ENCODE results near the gene CTNNBL1.

CTNNBL1 gene

DNA sequence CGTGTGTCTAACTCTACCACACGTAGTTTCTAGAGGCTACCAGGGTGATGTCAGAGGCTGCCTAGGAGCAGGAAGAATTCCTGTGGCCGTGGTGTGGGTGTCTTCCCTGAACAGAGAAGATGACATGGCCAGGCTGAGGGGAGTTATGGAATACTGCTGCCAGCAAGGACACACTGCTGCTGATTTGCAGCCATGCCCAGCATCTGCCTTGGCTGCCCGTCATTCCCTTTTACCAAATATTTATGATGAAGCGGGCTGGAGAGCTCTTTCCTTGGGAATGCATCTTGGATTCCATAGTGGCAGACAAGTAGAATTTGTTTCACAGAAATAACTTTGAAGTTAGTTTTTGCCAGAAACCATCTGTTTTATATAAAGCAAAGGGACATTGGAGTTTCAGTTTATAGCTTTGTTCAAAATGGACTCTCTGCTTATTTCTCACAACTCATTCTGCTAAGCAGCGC, 128.3 kb downstream of the CTNNBL1 start:
- DNase-seq = no peak

DNA sequence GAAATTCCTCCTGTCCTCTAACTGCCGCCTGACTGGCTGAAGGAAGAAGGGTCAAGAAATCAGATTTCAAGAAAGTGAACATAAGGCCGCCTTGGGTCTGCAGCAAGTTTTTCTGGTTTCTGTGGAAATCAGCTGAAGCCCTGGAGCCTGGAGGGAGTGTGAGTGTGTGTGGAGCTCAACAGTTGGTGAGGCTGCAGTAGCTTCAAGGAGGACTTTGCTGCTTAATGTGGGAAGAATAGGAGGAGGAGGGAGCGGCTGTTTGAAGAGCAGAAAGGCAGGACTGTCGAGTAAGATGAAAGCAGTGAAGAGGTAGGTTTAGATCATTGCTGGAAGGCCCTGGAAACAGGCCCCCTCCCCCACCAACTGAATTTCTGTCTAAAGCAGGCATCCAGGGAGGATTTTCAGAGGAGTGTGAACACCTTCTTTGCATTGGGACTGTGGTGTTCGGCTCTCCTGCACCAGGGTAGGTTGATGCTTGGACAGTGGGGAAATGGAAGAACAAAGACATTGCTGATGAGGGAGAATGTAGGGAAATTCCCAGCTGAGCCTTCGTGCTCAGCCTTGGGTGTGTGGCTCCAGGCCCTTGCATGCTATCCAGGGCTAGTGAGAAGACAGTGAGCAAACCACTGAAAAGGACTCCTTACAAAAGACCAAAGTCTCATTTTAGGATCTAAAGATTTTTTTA, 129.6 kb downstream of the CTNNBL1 start:
- DNase-seq = peak; percentile 38 to 61

GRCh38 chr20:37827605-37828004, 133.8 kb downstream of the CTNNBL1 start:
- no peak for DNase-seq

DNA sequence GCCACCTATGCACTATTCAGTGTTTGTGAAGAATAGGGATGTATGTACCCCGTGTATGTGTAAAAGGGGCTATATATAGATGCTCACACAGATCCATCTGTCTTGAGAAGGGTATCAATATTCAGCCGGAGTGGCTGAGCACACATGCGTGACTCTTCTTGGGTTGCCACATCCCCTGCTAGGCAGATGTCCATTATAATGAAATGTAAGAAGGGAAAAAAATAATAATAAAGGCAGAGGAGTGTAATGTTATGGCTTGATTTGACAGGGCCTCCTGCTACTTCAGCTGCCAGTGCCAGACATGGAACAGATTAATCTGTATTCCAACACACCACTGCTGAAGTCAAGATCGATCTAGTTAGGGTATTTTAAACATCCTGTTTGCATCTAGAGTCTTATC, 134.9 kb downstream of the CTNNBL1 start:
- DNase-seq = peak in 1 of 2 experiments; percentile 17

GRCh38 chr20:37829128-37829527, 135.3 kb downstream of the CTNNBL1 start:
- DNase-seq = no peak

DNA sequence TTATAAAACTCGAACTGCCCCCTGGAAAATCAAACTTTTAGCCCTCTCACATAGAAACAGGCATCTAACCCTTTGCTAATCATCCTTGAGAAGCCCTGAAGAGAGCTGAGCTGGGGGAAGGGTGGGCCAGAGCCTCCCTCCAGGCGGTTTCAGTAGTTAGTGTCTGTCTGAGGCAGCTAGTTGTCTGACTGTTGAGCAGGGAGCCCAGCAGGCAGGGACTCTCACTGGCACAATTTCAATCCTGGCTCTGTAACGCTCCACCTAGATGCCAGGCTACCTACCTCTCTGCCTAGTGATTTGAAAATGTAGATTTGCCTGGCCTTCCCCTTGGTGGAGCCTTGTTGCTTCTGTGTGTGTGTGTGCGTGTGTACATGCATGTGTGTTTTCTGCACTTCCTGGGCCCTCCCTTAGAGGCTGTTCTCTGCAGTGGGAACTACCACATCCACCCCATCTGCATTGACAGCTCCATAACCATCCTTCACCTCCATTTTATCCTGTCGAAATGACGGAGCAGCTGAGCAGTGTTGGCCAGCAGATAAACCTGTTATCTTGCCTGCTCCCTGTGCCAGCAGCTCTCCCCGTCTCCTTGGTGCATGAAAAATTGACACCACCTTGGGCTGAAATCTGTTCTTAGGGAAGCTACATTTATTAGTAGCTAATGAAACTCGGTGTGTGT, 139.5 kb downstream of the CTNNBL1 start:
- DNase-seq = no peak

DNA sequence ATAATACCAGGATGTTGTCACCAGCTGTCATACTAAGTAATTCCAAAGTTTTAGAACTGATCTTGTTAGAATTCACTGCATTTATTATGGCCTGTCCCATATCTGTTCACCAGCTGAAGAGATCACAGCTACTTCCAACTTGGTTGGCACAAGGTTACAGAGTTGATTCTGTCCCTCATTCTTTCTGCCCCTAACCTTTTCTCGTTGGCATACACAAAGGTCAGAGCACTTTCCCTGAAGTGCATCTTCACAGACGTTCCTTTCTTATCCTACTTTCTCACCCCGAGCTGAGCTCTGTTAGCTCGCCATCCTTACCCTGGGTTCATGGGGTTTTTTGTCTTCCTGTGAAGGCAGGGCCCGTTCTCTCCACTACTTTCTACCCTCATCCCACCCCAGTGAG, 143.1 kb downstream of the CTNNBL1 start:
- DNase-seq = no peak

GRCh38 chr20:37837924-37838323, 144.1 kb downstream of the CTNNBL1 start:
- no peak for DNase-seq

- no peak for DNase-seq
Observed at GRCh38 chr20:37838769-37839431, 145.1 kb downstream of the CTNNBL1 start.

DNA sequence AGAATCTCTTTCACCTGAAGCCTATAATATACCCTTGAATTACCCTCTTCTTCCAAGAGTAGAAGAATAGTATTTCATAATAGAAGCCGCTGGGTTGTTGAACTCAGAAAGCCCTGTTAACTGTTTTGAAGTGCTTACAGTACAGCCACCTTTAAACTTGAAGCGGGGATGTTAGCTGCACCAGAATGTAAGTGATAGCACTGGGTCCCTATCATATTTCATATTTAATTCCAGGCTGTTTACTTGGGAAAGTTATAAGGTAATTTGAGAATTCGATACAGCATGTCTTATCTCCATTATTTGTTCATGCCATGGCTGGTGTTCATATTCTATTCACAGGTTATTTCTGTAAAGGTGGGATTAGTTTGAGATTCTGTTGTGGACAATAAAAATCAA, 145.6 kb downstream of the CTNNBL1 start:
- peak in 1 of 2 experiments; percentile 80 for DNase-seq

- no peak for DNase-seq
Observed at GRCh38 chr20:37839955-37840354, 146.1 kb downstream of the CTNNBL1 start.

DNA sequence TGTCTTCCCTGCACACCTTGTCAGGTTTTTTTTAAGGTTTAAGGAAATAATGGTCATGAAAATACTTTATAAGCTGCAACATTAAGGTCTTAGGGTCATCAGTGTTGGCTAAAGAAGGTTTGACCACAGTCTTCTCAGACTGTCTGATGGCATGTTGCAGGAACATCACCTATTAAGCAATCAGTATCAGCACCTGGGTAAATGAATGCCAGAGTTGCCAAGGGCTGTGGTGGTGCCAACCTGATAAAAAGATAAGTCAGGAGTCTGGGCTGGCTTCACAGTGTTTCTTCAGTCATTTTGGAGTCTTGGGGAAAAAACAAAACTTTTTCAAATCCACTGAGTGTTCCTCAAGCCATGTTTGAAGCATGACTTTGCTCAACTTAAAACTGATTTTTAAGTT, 147.6 kb downstream of the CTNNBL1 start:
- no peak for DNase-seq

DNA sequence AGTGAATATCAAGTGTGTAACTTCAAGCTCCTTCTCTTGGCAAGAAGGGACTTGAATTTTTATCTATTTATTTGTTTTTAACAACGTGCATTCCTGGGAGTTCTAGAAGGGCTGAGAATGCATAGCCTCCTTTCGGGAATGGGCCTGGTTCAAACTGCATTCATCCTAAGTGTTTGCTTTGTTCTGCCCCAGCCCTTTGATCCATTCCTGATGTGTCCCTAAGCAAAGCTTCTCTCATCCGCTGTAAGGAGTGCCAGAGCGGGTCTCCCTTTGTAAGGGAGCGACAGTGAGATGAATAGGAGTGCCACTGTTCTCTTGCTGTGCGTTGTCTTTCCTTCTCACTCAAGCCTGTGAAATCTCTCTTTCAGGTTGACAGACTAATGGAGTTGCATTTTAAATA, 148.1 kb downstream of the CTNNBL1 start:
- no peak for DNase-seq

DNA sequence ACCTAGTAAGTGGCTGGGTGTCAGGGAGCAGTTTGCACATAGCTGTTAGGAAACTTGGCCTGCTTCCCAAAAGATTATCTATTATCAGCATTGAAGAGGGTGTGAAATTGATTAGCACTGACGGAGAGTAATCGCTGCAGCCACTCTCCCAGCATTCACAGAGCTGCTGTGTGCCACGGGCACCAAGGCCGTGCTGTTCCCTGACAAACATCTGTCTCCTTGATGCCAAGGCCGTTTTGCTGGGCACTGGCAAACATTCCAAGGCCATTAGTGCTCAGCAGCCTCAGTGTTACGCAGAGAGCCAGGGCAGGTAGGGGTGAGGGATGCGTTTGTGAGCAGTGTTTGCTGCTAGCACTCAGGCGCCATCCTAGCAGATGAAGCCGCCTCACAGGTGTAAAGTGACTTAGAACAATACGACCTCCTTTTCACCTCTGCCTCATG, 151.4 kb downstream of the CTNNBL1 start:
- no peak for DNase-seq

GRCh38 chr20:37845878-37846277, 152.0 kb downstream of the CTNNBL1 start:
- no peak for DNase-seq

- no peak for DNase-seq
Observed at GRCh38 chr20:37846573-37846972, 152.7 kb downstream of the CTNNBL1 start.

DNA sequence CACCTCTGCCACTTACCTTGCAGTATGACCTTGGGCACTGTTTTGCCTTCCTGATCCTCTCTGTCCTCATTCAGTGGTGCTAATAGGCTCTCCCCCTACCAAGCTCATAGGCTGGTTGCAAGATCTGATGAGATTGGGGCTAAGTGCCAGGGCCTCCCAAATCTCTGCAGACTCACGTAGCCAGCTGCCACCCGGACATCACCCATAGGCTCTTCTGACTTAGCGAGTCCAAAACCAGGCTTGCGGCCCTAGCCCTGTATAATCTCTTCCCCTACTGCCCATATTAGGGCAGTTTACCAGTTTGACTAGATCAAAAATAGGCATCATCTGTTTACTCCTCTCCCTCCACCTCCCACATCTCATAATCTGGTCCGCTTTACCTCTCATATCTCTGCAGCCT, 154.9 kb downstream of the CTNNBL1 start:
- no peak for DNase-seq

DNA sequence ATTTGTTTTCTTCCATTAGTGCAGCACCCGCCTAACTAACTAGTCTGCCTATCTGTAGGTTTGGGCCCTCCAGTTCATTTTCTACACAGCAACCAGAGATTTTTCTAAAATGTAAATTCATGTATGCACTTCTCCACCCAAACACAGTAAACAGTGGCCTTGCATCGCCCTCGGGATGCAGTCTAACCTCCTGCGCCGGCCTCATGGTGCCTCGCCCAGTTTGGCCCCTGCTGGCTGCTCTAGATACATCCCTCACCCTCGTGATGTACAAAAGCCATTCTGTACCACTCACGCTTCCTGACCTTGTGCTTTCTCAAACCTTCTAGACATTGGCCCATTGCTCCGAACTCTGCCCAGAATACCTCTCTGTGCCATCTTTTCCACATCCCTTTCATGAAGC, 155.3 kb downstream of the CTNNBL1 start:
- no peak for DNase-seq

DNA sequence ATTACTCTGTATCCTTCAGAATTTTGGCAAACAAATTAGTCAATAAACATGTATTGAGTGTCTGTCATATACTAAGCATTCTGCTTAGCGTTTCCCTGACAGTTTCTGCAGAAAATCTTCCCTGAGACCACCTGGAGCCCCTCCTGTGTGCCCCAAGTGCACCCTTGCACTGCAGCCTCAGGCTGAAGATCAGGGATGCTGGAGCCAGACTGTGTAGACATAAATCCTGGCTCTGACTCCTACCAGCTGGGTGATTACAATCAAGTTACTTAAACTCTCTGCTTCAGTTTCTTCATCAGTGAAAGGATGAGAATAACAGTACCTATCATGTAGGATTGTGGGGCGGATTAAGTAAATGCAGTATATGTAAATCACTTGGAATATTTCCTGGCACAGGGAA, 155.7 kb downstream of the CTNNBL1 start:
- DNase-seq = no peak

- no peak for DNase-seq
Observed at GRCh38 chr20:37850036-37850592, 156.3 kb downstream of the CTNNBL1 start.

DNA sequence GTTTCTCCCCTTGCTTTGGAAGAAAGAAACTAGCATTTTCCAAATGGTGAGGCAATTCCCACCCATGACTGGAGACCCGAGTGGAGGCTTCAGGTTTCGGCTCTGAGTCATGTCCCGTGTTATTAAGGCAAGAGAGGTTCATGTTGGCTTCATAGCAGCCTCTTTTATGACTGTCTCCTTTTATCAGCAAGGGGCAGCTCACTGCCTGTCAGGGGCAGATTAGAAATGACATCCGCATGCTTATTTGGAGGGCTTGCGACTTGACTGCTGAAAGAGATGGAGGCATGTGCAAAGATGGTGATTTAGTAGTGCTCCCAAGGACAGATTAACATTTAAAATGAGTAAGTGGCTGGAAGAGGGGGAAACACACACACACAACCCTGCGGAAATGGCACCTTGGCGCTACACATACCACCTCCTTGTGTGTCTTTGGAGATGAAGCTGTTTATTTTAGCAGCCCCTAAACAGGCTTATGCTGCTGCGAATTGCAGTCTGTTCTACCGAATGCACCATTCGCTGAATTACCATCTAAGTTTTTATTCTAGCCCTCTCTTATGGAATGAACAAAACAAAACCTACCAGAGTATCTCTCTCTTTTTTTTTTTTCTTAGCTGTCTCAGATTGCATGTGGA, 157.0 kb downstream of the CTNNBL1 start:
- DNase-seq = no peak

DNA sequence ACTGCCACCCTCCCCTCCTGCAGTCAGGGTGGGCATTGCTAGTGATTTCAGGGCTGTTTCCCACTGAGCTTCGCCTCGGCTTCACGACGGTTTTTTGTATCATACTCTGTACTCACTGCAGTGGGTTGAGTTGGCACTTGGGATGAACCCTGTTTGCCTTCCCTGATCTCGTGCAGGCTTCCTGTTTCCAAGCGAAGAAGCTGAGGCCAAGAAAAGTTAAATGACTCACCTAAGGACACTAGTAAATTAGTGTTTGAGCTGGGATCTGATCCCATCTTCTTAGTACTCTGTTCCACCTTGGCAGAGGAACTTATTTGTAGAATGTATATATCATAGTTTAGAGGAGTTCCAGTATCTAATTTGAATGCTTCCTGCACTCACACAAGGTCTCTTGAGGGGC, 158.8 kb downstream of the CTNNBL1 start:
- no peak for DNase-seq

DNA sequence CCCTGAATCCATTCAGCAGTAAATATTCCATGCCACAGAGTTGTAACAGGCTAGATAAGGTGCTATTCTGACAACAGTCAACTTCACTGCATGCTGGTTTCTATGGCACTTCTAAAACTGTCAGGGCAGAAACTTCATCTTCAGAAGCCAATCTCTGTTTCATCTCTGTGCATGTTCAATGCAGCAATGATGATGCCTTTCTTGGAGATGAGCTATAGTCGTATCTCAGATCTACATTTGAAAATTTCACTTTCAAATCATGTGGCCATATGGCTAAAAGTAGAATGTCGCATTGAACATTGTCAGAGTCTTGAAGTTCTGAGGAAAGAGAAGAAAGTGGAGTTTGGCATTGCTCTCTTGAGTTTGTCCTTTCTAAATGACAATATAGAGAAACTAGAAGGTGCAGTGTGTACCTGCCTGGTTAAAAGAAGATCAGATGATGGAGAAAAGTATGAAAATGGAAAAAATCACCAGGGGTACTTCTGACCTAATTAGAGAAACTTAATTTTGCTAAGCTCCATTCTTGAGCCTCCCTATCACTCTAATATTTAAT, 160.1 kb downstream of the CTNNBL1 start:
- DNase-seq = no peak
